Measurements from ENCODE around the gene UNC93B1.

The UNC93B1 gene

GRCh38 chr11:68020575-68020974, 16.7 kb upstream of the UNC93B1 start:
- no peak for DNase-seq

- DNase-seq = no peak
Observed at GRCh38 chr11:68019486-68019885, 15.6 kb upstream of the UNC93B1 start.

GRCh38 chr11:68018730-68019190, 14.9 kb upstream of the UNC93B1 start:
- no peak for DNase-seq

GRCh38 chr11:68017980-68018729, 14.3 kb upstream of the UNC93B1 start:
- DNase-seq = no peak

- DNase-seq = no peak
Observed at GRCh38 chr11:68016904-68017817, 13.3 kb upstream of the UNC93B1 start.

- no peak for DNase-seq
Observed at GRCh38 chr11:68016161-68016903, 12.4 kb upstream of the UNC93B1 start.

- DNase-seq = no peak
Observed at GRCh38 chr11:68015467-68015866, 11.6 kb upstream of the UNC93B1 start.

- DNase-seq = no peak
Observed at GRCh38 chr11:68014947-68015447, 11.1 kb upstream of the UNC93B1 start.

GRCh38 chr11:68014157-68014946, 10.5 kb upstream of the UNC93B1 start:
- DNase-seq = no peak

GRCh38 chr11:68013611-68014156, 9.8 kb upstream of the UNC93B1 start:
- no peak for DNase-seq

- no peak for DNase-seq
Observed at GRCh38 chr11:68012843-68013610, 9.1 kb upstream of the UNC93B1 start.

GRCh38 chr11:68012044-68012842, 8.3 kb upstream of the UNC93B1 start:
- no peak for DNase-seq

GRCh38 chr11:68011051-68011943, 7.4 kb upstream of the UNC93B1 start:
- no peak for DNase-seq

GRCh38 chr11:68010090-68011041, 6.5 kb upstream of the UNC93B1 start, which contains the start of gene ALDH3B1:
Gene ALDH3B1 (plus strand): TSS chr11:68010327. CDS start chr11:68015298, 4,971 bp downstream.
- no peak for DNase-seq

- no peak for DNase-seq
Observed at GRCh38 chr11:68009391-68010089, 5.6 kb upstream of the UNC93B1 start.

- DNase-seq = no peak
Observed at GRCh38 chr11:68008381-68009337, 4.8 kb upstream of the UNC93B1 start.
